Body of pancreas (tissue), 4 donors: Measurements from ENCODE around the gene GOLGA6L24.
"Not testable (repeated sequence)": the region's sequence is repeated elsewhere in the genome, so short reads cannot be mapped to it uniquely, and the experiment has no call there.

Experiments used
- CTCF ChIP-seq, 7 experiments: fragments of 450-650 bp in 4 of 7; fragments of 200-600 bp in 3 of 7; sonication (generic) in 3 of 7; IDR thresholded peaks; one replicate each; pipeline ENCODE4 v1.5.1; 2016 to 2019; ENCODE audit warnings: antibody characterized with exemption in 7 of 7
- POLR2A ChIP-seq, 3 donors: fragments of 450-650 bp; IDR thresholded peaks; one replicate each; pipeline ENCODE4 v1.6.1; 2016; ENCODE audit warnings: antibody characterized with exemption in 3 of 3, mild to moderate bottlenecking in 2 of 3

- TF ChIP-seq CTCF, POLR2A (IDR thresholded peaks at IDR 0.05): not testable (repeated sequence)
Observed at GRCh38 chr15:28378364-28378763, 20.5 kb upstream of the GOLGA6L24 start, which contains the start of gene GOLGA8F.
